Stomach (tissue), 4 donors: ENCODE data around the gene IPO5.

Source experiments
- CTCF ChIP-seq, 7 experiments: fragments of 450-650 bp in 4 of 7; fragments of 200-600 bp in 3 of 7; sonication (generic) in 3 of 7; IDR thresholded peaks; one replicate each; pipeline ENCODE4 v1.5.1; 2016 to 2019; ENCODE audit warnings: antibody characterized with exemption in 7 of 7, control low read depth in 2 of 7, mild to moderate bottlenecking in 1 of 7
- EP300 ChIP-seq: sonication (generic); formaldehyde crosslinking; IDR thresholded peaks from one replicate; pipeline ENCODE4 v1.6.1; 2017; ENCODE audit warnings: antibody characterized with exemption

DNA sequence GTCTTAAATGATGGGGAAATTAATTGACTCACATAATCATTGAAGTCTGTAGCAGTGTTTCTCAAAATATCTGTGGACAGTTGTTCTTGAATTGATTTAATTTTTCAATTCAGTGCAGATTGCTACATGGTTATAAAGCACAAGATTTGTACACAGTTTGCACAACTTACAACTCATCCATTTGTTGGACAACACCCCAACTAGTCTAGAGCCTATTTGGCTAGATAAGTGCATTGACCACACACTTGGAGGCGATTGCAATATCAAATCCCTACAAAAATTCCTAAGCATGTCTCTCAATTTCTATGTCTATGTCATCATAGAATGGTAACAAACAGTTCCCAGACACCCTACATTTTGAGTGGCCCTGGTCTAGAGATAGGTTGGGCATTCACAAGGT, 48.0 kb upstream of the IPO5 start:
- TF ChIP-seq EP300, result no peak
- TF ChIP-seq CTCF (IDR thresholded peaks at IDR 0.05), result no peak
